ENCODE results near the gene OPCML. TPM values are rescaled to one million over a fixed set of nuclear protein-coding genes. Genes with fewer than 3 reads are reported as not detected.

Gene OPCML
- polyA plus RNA-seq, 1 donor (not counting 4 experiments of a cell fraction or from before 2014, with no cell fraction given), result 0.04 TPM

- FAIRE-seq (no peak), DNase-seq (ENCODE audit: low read depth, low spot score) (no peak)
- Histone ChIP-seq H3K9me3 (ENCODE audit: control insufficient read depth, low read depth, low read length) (no peaks in the 10 kb centered on the region), H3K9ac (ENCODE audit: control insufficient read depth, extremely low read depth, insufficient read depth, low read length) (no peak overlapping the region), H4K20me1 (ENCODE audit: control insufficient read depth, extremely low read depth, insufficient read depth, low read length) (no peaks in the 10 kb centered on the region), H3K4me3 (ENCODE audit: control insufficient read depth in 2 of 3, extremely low read depth in 1 of 3, insufficient read depth in 2 of 3, low read depth in 1 of 3, low read length in 3 of 3) (no peak overlapping the region), H3K36me3 (ENCODE audit: control insufficient read depth in 2 of 2, extremely low read depth in 1 of 2, insufficient read depth in 2 of 2, low read length in 2 of 2) (no peaks in the 10 kb centered on the region), H3K9me1 (ENCODE audit: control insufficient read depth, extremely low read depth, insufficient read depth, low read length) (no peaks in the 10 kb centered on the region), H3K27me3 (ENCODE audit: control insufficient read depth, extremely low read depth, insufficient read depth, low read length) (no peaks in the 10 kb centered on the region), H3K4me1 (ENCODE audit: control insufficient read depth, extremely low read depth, insufficient read depth, low read length) (no peaks in the 10 kb centered on the region), H2AFZ (ENCODE audit: control insufficient read depth, low read length) (no peak overlapping the region), H3K4me2 (ENCODE audit: control insufficient read depth, extremely low read depth, insufficient read depth, low read depth, low read length) (no peak overlapping the region), H3K79me2 (ENCODE audit: control insufficient read depth, insufficient read depth, low read length) (no peaks in the 10 kb centered on the region), H3K27ac (ENCODE audit: control insufficient read depth, insufficient read depth, low read length) (no peak overlapping the region)
- dilution Hi-C loops (cut with MboI; ENCODE audit: extremely low pct_ligation_motif_present, low sequenced_read_pairs), result no loop called here
- no peak for TF ChIP-seq CTCF (optimal IDR thresholded peaks at IDR 0.05 in 1 of 3, IDR thresholded peaks at IDR 0.05 in 1 of 3, conservative IDR thresholded peaks at IDR 0.05 in 1 of 3; ENCODE audit: extremely low read depth in 1 of 3, insufficient read depth in 2 of 3, low read length in 3 of 3)
- no peak for TF ChIP-seq EZH2 (IDR thresholded peaks at IDR 0.05; ENCODE audit: low read length)
Observed at GRCh38 chr11:132590554-132590953, 941.7 kb downstream of the OPCML start.

GRCh38 chr11:132589791-132590190, 942.5 kb downstream of the OPCML start:
- FAIRE-seq (no peak), DNase-seq (ENCODE audit: low read depth, low spot score) (no peak)
- H3K79me2 ChIP-seq (ENCODE audit: control insufficient read depth, insufficient read depth, low read length), result no peaks in the 10 kb centered on the region
- no peak overlapping the region for H3K27ac ChIP-seq (ENCODE audit: control insufficient read depth, insufficient read depth, low read length)
- no peaks in the 10 kb centered on the region for H3K9me1 ChIP-seq (ENCODE audit: control insufficient read depth, extremely low read depth, insufficient read depth, low read length)
- H3K36me3 ChIP-seq (ENCODE audit: control insufficient read depth in 2 of 2, extremely low read depth in 1 of 2, insufficient read depth in 2 of 2, low read length in 2 of 2), result no peaks in the 10 kb centered on the region
- dilution Hi-C loops (cut with MboI; ENCODE audit: extremely low pct_ligation_motif_present, low sequenced_read_pairs), result no loop called here
- TF ChIP-seq CTCF (optimal IDR thresholded peaks at IDR 0.05 in 1 of 3, IDR thresholded peaks at IDR 0.05 in 1 of 3, conservative IDR thresholded peaks at IDR 0.05 in 1 of 3; ENCODE audit: extremely low read depth in 1 of 3, insufficient read depth in 2 of 3, low read length in 3 of 3), result no peak
- no peak for TF ChIP-seq EZH2 (IDR thresholded peaks at IDR 0.05; ENCODE audit: low read length)
- no peak overlapping the region for H2AFZ ChIP-seq (ENCODE audit: control insufficient read depth, low read length)
- no peaks in the 10 kb centered on the region for H3K27me3 ChIP-seq (ENCODE audit: control insufficient read depth, extremely low read depth, insufficient read depth, low read length)
- H3K9me3 ChIP-seq (ENCODE audit: control insufficient read depth, low read depth, low read length), result no peaks in the 10 kb centered on the region
- no peak overlapping the region for H3K4me3 ChIP-seq (ENCODE audit: control insufficient read depth in 2 of 3, extremely low read depth in 1 of 3, insufficient read depth in 2 of 3, low read depth in 1 of 3, low read length in 3 of 3)
- no peak overlapping the region for H3K4me2 ChIP-seq (ENCODE audit: control insufficient read depth, extremely low read depth, insufficient read depth, low read depth, low read length)
- H4K20me1 ChIP-seq (ENCODE audit: control insufficient read depth, extremely low read depth, insufficient read depth, low read length), result no peaks in the 10 kb centered on the region
- H3K4me1 ChIP-seq (ENCODE audit: control insufficient read depth, extremely low read depth, insufficient read depth, low read length), result no peaks in the 10 kb centered on the region
- H3K9ac ChIP-seq (ENCODE audit: control insufficient read depth, extremely low read depth, insufficient read depth, low read length), result no peak overlapping the region

Data from keratinocyte (primary cell).